T-helper 1 cell treated with Interleukin-12 subunit alpha and Interleukin-12 subunit beta and Interleukin-4 antibody, amounts not matched to agents 30 ng/mL and 1 ng/mL, for 36 hours (primary cell): Measurements from ENCODE around the gene AGAP1. TPM values are rescaled to one million over a fixed set of nuclear protein-coding genes. Genes with fewer than 3 reads are reported as not detected.

ENCODE experiments used
- intact Hi-C: fragments of 100-400 bp; cut with micrococcal nuclease; formaldehyde crosslinking; loops from one replicate; pipeline ENCODE4 v1.15.1; 2024
- total RNA-seq: library from RNA; stranded (reverse); gene quantifications from 2 replicates; pipeline ENCODE4 v1.2.3, GENCODE V29; 2022

AGAP1 gene
- total RNA-seq, 1 donor from 2014 or later: 2.7 TPM

DNA sequence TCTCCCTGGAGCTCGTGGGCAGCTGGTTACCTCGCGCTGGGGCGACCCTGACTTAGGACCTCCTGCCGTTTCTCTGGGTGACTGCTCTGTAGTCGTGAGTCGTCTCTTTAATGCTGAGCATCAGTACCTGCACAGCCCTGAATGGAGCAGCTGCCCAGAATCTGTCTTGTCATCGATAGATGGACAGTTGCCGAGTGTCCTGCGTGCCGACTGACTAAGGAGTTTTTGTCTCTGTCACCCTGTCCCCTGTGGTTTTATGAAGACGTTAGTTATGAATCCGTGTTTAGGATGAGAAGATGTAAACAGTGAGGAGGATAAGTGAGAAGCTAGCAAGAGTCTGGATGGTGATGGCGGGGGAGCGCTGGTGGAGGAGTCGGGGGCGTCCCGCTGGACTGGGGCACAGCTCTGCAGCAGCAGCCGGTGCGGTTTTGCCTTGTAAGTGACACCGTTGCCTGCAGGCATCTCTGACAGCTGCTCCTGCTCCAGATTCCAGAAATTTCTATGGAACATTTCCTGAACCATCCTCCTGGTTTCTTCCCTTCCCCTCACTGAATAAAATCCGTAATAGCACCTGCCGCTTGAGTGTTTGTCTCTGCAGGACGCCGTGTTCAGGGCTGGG, 13.3 kb downstream of the AGAP1 start:
- intact Hi-C loops: no loop called here

DNA sequence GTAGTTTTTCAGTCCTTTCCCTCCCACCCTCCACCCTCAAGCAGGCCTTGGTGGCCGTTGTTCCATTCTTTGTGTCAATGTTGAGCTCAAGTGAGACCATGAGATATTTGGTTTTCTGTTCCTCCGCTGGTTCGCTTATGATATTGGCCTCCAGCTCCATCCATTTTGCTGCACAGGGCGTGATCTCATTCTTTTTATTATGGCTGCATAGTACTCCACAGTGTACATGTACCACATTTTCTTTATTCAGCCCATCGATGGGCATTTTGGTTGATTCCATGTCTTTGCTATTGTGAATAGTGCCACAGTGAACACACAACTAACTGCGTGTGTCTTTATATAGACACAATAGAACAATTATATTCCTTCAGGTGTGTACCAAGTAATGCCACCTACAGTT, 14.1 kb downstream of the AGAP1 start:
- intact Hi-C loops: no loop called here

DNA sequence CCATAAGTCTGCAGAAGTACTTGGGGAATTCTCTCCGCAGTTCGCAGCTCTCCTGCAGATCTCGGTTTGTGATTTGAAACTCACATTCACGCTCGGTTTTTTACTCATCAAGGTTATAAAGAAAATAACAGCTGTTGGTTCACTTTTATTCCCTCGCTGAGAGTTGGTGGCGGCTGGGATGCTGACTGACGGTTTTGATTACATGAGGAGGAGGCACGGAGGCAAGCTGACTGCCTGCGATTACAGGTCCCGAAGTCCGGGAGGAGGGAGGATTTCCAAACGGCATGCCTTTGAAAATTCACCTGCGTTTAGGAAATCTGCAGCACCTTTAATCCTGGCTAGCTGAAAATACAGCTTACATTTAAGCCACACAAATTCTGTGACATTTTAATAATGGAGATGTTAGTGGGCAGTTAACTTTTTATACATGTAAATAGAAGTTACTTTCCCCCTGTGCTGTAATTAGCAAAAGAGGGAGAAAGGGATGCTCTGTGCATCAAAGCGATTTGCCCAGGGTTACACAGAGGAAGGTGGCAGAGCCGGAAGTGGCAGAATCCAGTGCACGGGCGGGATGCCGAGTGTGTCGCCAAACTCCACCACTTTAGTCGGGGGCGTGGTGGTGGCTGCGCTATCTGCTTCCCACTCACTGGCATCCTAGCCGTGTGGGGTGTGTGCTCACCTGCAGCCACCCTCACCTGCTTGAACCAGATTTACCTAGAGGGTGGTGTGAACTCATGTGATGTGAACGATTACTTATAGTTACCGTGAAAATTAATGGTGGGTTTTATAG, 14.7 kb downstream of the AGAP1 start:
- intact Hi-C loops: no loop called here

DNA sequence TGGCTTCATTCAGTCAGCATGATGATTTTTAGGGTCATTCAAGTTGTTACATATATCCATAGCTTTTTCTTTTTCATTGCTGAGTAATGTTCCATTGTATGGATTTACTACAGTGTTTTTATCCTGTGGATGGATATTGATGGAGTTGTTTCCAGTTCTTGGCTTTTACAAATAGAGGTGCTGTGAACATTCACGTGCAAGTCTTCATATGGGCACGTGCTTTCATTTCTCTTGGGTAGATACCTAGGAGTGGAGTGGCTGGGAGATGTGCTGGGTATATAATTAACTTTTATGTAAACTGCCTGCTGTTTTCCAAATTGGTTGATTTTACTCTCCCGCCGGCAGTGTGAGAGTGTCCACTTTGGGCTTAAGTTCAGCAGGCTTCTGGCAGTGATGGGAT, 16.5 kb downstream of the AGAP1 start:
- intact Hi-C loops: no loop called here

DNA sequence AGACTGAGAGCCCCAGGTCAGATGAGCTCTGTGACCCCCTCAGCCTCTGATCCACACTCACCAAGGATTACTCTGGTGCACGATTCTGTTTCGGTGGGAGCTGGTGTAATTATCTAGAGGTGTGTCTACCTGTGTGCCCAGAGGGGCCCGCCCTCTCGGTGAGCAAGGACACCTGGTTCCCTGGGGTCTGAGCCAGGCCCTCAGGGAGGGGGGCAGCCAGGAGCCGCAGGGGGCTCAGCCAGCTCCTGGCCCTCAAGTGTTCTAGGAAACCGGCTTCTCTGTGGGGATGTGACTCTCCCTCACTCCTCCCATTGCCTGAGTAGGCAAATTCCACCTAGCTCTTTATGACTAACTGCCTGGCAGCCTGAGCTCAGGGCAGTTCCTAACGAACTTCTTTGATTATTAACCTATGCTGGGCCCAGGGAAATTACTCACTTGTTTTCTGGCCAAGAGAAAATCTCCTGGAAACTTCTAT, 17.4 kb downstream of the AGAP1 start:
- intact Hi-C loops: no loop called here

DNA sequence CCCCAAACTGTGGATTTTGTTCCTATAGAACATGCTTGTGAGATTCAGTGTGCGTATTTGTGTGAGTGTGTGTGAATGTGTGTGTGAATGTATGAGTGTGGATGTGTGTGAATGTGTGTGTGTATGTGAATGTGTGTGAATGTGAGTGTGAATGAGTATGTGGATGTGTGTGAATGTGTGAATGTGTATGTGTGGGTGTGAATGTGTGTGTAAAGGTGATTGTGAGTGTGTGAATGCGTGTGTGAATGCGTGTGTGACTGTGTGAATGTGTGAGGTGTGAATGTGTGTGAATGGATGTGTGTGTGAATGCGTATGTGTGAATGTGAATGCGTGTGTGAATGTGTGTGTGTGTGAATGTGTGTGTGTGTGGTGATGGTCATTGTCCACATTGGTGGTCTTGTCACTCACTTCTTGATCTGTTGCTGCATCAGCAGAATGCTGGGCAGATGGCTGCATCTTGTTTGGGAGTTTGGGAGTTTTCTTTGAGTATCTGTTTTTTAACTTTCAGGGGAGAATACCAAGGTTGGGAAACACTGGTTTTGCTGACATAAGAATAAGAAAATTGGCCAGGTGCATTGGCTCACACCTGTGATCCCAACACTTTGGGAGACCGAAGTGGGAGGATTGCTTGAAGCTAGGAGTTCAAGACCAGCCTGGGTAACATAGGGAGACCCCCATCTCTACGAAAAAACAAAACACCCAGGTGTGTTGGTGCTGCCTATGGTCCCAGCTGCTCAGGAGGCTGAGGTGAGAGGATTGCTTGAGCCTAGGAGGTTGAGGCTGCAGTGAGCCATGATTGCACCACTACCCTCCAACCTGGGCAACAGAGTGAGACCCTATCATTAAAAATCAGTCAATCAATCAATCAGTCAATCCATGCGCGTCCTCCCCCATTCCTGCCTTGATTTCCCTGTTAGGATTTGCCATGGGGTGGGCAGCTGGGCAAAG, 18.2 kb downstream of the AGAP1 start:
- intact Hi-C loops: no loop called here

DNA sequence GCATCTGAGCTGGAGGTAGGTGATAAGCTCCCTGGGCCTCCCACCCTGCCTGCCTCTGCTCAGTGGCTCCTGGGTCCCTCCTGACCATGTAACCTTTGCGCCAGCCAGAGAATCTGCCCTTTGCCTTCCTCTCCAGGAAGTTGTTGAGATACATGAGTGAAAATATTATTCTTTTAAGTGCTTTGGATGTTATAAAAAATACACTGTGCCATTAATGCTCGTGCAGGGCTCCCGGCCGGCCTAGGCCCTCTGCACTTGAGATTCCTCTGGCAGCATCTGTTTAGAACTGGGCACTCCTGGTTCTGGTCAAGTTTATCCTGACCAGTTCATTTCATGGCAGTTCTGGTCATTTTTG, 18.8 kb downstream of the AGAP1 start:
- intact Hi-C loops: no loop called here

DNA sequence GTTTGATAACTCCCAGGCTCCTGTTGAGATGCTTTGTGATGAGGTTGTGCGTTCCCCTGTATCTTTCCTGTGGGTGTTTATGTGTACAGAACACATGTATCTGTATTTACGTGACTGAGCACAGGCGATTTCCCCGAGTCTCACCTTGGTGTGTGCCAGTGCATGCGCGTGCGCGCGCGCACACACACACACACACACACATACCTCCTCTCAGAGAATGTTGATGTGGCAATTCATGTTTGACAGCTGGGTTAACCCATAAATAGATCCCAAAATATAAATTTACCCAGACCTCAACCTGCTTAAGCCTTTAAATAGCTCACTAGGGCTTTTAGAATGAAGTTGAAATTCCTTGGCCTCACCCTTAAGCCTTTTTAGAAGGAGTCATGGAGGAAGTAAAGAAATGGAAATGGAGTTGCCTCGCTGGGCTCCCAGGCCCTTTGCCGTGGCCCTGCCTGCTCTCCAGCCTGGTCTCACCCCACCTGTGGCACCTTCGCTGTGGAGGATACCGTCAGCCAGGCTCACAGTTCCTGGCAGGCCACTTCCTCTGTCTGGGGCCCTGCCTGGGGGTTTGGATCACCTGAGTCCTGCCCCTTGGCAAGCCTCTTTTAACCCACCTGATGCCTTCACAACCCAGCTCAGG, 20.3 kb downstream of the AGAP1 start:
- intact Hi-C loops: no loop called here

DNA sequence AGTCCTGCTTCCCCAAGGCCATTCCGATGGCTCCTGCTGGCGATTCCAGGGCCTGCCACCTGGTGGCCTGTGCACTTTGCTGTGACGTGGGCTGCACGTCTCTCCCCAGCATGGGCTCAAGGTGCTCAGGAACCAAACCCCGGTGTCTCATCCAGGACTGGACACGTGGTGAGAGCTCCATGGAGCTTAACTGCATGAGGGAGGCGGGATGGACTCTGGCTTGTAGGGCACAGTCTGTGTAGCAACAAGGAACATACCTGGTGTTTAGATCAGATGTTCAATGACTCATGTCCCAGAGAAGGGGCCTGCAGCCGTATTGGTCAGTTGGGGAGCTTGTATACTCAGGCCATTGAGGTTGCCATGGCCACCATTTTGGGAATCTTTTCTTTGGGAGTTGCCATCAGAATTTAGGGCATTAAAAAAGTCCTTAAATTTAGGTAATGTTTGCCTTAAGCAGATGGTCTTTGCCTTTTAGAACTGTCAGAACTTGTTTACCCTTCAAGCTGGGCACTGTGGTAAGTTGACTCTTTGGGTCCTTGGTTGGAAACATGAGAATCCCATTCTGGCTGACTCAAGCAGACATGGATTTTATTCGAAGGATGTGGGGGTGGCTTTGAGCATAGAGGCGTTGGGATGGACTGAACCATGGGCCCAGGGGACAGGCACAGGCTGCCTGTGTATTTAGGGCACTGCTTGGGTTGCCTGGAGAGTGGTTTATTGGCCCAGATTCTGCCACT, 21.0 kb downstream of the AGAP1 start:
- intact Hi-C loops: no loop called here

DNA sequence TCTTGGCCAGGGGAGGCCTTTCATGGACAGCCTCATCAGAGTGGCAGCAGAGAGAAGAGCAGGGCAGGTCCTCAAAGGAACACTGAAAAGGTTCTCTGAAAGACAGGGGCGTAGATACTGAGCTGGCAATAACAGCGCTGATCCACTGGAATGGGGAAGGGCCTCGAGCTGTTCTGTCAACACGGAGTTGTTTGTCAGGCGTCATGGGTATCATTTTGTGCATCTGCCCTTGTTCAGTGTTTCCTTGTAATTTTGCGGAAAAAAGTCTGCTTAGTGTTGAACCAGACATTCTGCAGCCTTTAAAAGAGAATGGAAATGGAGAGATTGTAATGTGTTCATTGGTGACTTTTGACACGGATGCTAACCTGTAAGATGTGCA, 21.5 kb downstream of the AGAP1 start:
- intact Hi-C loops: no loop called here

DNA sequence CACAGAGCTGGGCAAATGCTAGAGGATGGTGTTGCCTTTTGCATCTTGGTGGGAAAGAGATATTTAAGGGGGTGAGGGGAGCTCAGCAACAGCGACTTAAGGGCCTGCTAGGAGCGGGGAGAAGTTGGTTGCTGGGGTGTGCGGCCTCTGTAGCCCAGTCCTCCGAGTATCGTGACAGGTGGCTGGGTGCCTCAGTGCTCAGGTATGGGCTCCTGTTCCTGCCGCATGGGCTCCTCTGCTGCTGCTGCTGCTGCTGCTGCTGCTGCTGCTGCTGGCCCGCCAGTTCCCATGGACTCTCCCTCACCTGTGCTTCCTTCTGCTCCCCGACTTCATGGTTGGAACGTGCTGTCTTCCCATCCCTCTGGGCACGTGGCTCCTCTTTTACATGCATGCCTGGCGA, 22.0 kb downstream of the AGAP1 start:
- intact Hi-C loops: no loop called here

DNA sequence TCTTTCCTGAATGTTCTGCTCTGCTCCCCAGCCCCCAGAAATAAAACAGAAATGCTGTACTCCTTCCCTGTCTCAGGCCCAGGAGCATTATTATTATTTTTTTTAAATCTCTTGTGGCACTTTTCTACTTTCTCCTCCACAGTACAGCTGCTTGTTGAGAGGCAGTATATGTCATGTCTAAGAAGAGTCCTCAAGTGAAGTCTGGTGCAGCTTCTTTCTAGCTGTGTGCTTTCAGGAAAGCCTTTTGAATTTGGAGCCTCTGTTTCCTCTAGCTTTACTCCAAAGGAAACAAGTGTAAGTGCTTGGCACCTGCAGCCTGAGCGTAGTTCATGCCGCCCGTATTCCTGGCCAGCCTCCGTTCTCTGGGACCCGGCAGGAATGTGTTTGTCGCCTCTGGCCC, 22.4 kb downstream of the AGAP1 start:
- intact Hi-C loops: no loop called here

DNA sequence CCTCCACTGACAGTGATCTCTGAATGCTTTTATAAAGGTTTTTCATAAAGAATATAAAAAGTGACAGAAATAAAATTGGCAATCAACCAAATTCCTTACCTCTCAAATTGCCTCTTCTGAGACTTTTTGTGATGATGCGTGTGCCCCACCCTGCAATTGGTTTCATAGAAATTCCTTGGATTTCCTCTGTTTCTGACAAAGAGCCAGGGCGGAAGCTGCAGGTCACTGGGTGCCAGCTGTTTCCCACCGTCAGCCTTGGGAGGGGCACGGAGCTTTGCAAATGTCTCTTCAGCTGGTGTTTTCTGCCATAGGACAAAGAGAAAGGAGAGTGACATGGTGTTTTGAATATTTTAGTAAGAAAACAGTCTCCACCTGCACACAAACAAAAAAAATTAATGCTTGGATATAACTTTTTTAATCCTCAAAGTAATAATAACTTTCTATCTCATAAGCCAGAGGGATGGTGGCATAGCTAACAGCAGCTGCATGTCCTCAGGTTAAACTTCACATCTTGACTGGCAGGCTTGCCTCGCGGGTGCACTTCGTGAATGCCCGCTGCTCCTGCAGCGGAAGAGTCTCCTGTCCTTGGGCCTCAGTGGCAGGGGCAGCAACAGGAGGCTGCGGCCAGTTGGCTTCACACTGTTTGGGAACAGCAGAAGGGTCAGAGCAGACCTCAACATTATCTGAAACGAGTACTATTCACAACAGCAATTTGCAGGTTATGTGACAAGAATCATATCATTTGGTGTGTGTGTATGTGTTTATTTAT, 24.7 kb downstream of the AGAP1 start:
- intact Hi-C loops: no loop called here

DNA sequence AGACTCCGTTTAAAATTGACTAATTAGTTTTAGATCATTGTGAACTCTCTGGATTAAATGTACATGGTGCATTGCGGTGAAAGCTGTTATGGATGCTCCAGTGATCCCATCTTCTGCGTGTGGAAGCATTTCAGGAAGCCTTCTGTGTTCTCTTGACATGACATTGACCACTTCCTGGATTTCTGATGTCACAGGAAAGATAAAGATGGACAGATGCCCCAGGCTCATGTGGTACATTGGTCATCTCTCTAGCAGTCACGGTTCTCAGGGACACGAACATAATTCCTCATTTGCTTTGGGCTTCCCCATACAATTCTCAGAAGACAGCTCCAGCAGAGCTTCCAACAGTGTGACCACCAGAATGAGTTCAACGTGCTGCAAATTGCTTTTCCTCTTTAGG, 26.9 kb downstream of the AGAP1 start:
- intact Hi-C loops: no loop called here

DNA sequence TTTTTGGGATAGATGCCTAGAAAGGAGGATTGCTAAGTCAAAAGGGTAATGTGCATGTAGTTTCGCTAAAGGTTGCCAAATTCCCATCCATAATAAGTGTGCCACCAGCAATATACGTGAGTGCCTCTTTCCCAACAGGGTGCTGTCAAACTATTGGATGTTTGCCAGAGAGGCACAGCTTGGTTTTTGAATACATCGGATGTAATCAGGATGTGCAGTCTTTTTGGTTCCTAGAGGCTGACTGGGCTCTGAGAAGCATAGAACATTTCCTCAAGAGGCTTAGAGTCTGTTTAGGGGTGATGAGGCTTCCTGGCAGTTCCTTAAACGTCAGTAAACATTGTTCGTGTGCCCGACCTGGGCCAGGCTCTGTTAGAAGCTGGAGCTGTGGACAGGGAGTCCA, 28.0 kb downstream of the AGAP1 start:
- intact Hi-C loops: no loop called here

DNA sequence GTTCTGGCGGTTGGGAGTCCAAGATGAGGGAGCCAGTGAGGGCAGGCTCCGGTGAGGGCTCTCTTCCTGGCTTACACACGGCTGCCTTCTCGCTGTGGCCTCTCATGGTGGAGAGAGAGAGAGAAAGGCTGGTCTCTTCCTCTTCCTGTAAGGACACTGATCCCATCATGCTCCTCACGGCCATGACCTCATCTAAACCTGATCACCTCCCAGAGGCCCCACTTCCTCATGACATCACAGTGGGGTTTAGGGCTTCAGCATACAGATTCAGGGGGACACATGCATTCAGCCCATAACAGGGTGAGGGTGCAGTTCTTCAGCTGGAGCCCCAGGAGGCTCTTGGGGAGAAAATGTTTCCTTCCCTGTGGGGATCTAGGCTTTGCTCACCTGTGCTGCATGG, 29.2 kb downstream of the AGAP1 start:
- intact Hi-C loops: no loop called here

DNA sequence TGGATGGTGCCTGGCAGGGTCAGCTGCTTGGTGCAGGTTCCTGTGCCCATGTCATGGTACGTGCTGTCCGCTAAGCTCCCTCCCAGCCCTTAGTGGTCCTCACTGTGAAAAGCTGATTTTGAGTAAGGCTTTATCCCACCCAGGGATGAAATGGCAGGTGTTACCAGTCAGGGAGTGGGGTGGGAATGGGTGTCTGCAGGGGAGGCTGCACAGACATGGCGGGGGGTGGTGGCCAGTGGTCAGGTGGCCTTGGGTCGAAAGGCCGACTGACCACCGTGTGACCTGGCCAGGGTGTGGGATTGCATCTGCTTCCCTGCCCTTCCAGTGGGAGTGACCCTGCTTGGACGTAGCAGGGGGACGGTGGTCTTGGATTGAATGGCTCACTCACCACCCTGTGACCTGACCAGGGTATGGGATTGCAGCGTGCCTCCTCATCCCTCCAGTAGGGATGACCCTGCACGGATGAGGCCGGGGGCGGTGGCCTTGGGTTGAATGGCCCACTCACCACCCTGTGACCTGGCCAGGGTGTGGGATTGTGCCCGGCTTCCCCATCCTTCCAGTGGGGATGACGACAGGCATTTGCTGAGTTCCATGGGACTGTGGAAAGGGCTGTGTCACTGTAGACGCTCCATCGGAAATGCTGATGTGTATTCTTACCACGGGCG, 29.8 kb downstream of the AGAP1 start:
- intact Hi-C loops: no loop called here

DNA sequence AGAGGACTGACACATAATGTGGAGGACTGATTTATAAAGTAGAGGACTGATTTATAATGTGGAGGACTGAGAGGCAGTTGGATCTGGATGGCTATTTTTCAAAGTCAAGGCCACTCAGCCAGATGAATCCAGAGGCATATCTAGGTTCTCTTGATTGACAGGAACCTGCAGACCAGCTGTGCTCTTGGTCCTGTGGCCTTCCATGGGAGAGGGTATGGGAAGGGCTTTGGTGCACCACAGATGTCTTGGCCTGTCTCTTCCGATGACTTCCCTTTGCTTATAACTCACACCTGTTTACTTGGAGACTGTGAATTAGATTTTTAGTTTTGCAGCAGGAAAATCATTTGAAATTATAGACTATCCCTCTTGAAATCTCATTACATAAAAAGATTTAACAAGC, 32.3 kb downstream of the AGAP1 start:
- intact Hi-C loops: no loop called here

DNA sequence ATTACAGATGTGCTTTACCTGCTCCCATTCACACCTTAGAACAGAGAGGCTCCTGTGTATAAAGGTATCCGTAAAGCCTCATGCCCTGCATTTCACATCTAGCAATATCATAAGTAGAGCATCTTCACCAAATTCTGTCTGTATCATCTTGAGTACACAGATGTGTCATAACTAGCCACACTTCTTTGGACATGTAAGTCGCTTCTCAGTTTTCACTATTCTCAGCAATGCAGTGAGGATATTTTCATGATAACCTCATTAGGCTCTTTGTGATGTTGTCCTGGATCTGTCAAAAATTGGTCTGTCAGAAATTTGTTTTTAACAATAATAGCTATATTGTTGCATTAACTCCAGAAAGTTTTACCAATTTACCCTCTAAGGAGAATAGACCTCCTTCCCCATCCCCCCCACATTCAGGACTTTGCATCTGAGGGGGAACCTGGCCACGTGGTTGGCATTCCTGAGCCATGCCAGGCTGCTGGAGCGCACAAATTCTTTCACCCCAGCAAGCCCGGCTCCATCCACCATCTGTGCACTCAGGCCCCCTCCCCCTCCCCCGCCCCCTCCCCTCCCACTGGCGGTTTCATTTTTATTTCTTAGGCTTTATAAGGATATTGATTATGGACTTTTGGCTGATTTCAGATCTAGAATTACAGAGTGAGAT, 34.1 kb downstream of the AGAP1 start:
- intact Hi-C loops: no loop called here
